Esophagus squamous epithelium (tissue), 5 donors: Measurements from ENCODE around the gene CPA5. TPM values are rescaled to one million over a fixed set of nuclear protein-coding genes. Genes with fewer than 3 reads are reported as not detected.

Experiments
- DNase-seq: peaks from one replicate; lab custom pipeline; 2025; lab: John Stamatoyannopoulos, UW
- H3K27ac ChIP-seq, 4 donors: fragments of 200-600 bp; sonication (generic); one replicate each; pipeline ENCODE4 v1.5.1; 2016 to 2019; ENCODE audit warnings: mild to moderate bottlenecking in 1 of 4
- H3K27me3 ChIP-seq, 4 donors: fragments of 200-600 bp; sonication (generic); 1 replicate in 3 of 4; 2 replicates in 1 of 4; pipeline versions ENCODE4 v1.5.1 to v1.6.0; 2017 to 2021; ENCODE audit warnings: antibody characterized with exemption in 1 of 4
- H3K36me3 ChIP-seq, 3 donors: fragments of 200-600 bp; sonication (generic); one replicate each; pipeline ENCODE4 v1.5.1; 2016 to 2019
- H3K4me1 ChIP-seq, 3 donors: fragments of 200-600 bp; sonication (generic); one replicate each; pipeline ENCODE4 v1.5.1; 2017 to 2019
- H3K4me3 ChIP-seq, 4 donors: fragments of 200-600 bp; sonication (generic); 1 replicate in 3 of 4; 2 replicates in 1 of 4; pipeline ENCODE4 v1.5.1; 2016 to 2019; ENCODE audit warnings: mild to moderate bottlenecking in 2 of 4, moderate library complexity in 1 of 4
- H3K9me3 ChIP-seq, 3 donors: fragments of 200-600 bp; sonication (generic); one replicate each; pipeline ENCODE4 v1.5.1; 2016 to 2019
- CTCF ChIP-seq, 6 experiments: fragments of 450-650 bp in 4 of 6; fragments of 200-600 bp in 2 of 6; sonication (generic) in 2 of 6; IDR thresholded peaks; one replicate each; pipeline ENCODE4 v1.5.1; 2016 to 2019; ENCODE audit warnings: antibody characterized with exemption in 6 of 6, mild to moderate bottlenecking in 4 of 6, moderate library complexity in 4 of 6
- POLR2A ChIP-seq, 4 donors: fragments of 450-650 bp; IDR thresholded peaks; one replicate each; pipeline ENCODE4 v1.6.1; 2017; ENCODE audit warnings: antibody characterized with exemption in 4 of 4, mild to moderate bottlenecking in 4 of 4, moderate library complexity in 3 of 4
- WGBS, 2 donors: methylation state at CpG; one replicate each; pipeline ENCODE4 v1.1.5; 2018; 5-methylcytosine and 5-hydroxymethylcytosine counted together
- intact Hi-C: fragments of 100-400 bp; cut with DNase I; formaldehyde crosslinking; loops from one replicate; pipeline ENCODE4 v1.15.0; 2022
- total RNA-seq, 4 donors: library from RNA; depleted of rRNA; stranded (reverse); fragments of >200 nt; gene quantifications; one replicate each; pipeline ENCODE4 v1.1.0, GENCODE V29; 2016
- donor health status: DM: yes; HTN: yes; CAD: no.

The CPA5 gene
- total RNA-seq, 4 donors from 2014 or later: not detected

GRCh38 chr7:130387306-130387627 lies 42.7 kb downstream of the CPA5 start:
- H3K4me1 ChIP-seq: no peaks in the 10 kb centered on the region
- no peak overlapping the region for H3K4me3 ChIP-seq
- H3K36me3 ChIP-seq: no peaks in the 10 kb centered on the region
- intact Hi-C loops: no loop called here
- DNase-seq: no peak
- WGBS, 2 donors: 90 to 100% methylated on average over 1 to 3 of the region's 3 CpGs
- TF ChIP-seq CTCF (IDR thresholded peaks at IDR 0.05): no peak
- no peak for TF ChIP-seq POLR2A (IDR thresholded peaks at IDR 0.05)
- no peaks in the 10 kb centered on the region for H3K9me3 ChIP-seq
- H3K27ac ChIP-seq: no peak overlapping the region
- H3K27me3 ChIP-seq: no peaks in the 10 kb centered on the region

GRCh38 chr7:130387628-130388403 lies 43.2 kb downstream of the CPA5 start:
- intact Hi-C loops: no loop called here
- H3K27me3 ChIP-seq: no peaks in the 10 kb centered on the region
- H3K27ac ChIP-seq: no peak overlapping the region
- TF ChIP-seq CTCF (IDR thresholded peaks at IDR 0.05) (no peak), POLR2A (IDR thresholded peaks at IDR 0.05) (no peak)
- WGBS, 2 donors: 90 to 91% methylated on average over 9 of the region's 12 CpGs
- no peak overlapping the region for H3K4me3 ChIP-seq
- H3K4me1 ChIP-seq: no peaks in the 10 kb centered on the region
- no peaks in the 10 kb centered on the region for H3K36me3 ChIP-seq
- DNase-seq: no peak
- no peaks in the 10 kb centered on the region for H3K9me3 ChIP-seq

- WGBS, 2 donors: 69 to 94% methylated on average over 2 of the region's 2 CpGs
- Histone ChIP-seq H3K27me3 (no peaks in the 10 kb centered on the region), H3K9me3 (no peaks in the 10 kb centered on the region), H3K27ac (no peak overlapping the region), H3K4me3 (no peak overlapping the region), H3K4me1 (no peaks in the 10 kb centered on the region), H3K36me3 (no peaks in the 10 kb centered on the region)
- intact Hi-C loops: no loop called here
- DNase-seq: no peak
- TF ChIP-seq CTCF (IDR thresholded peaks at IDR 0.05) (no peak), POLR2A (IDR thresholded peaks at IDR 0.05) (no peak)
These were observed 44.1 kb downstream of the CPA5 start for GRCh38 chr7:130388671-130389070.

GRCh38 chr7:130390486-130390885 lies 45.9 kb downstream of the CPA5 start:
- no peaks in the 10 kb centered on the region for H3K36me3 ChIP-seq
- TF ChIP-seq POLR2A (IDR thresholded peaks at IDR 0.05) (no peak), CTCF (IDR thresholded peaks at IDR 0.05) (no peak)
- 89 to 95% methylated on average over 1 of the region's 1 CpG for WGBS, 2 donors
- intact Hi-C loops: no loop called here
- H3K27ac ChIP-seq: no peak overlapping the region
- no peak overlapping the region for H3K4me3 ChIP-seq
- no peaks in the 10 kb centered on the region for H3K9me3 ChIP-seq
- H3K27me3 ChIP-seq: no peaks in the 10 kb centered on the region
- H3K4me1 ChIP-seq: no peaks in the 10 kb centered on the region
- DNase-seq: no peak

- TF ChIP-seq CTCF (IDR thresholded peaks at IDR 0.05) (no peak), POLR2A (IDR thresholded peaks at IDR 0.05) (no peak)
- DNase-seq: no peak
- peak overlapping the region in 2 of 4 donors; percentile 6 to 12 for H3K27ac ChIP-seq
- H3K27me3 ChIP-seq: no peaks in the 10 kb centered on the region
- H3K4me3 ChIP-seq: no peak overlapping the region
- peaks cover 0 to 3% (median 0%) of the 10 kb centered on the region in 3 donors for H3K36me3 ChIP-seq
- no peaks in the 10 kb centered on the region for H3K9me3 ChIP-seq
- intact Hi-C loops: no loop called here
- H3K4me1 ChIP-seq: no peaks in the 10 kb centered on the region
- 54 to 71% methylated on average over 5 of the region's 5 CpGs for WGBS, 2 donors
These were observed 48.5 kb downstream of the CPA5 start for GRCh38 chr7:130393101-130393561.
